Measurements from ENCODE around the gene PLA2G2F.

The PLA2G2F gene

GRCh38 chr1:20199403-20199802 lies 60.3 kb downstream of the PLA2G2F start:
- Mint-ChIP-seq H3K9me3 (no peaks in the 10 kb centered on the region), H3K36me3 (ENCODE audit: insufficient read depth) (no peaks in the 10 kb centered on the region), H3K4me3 (no peak overlapping the region), H3K27ac (peak overlapping the region in 1 of 2 donors; percentile 15), H3K27me3 (peaks cover 29 to 74% of the 10 kb centered on the region in 2 donors), H3K4me1 (ENCODE audit: low read depth in 2 of 2) (peaks cover 4 to 5% of the 10 kb centered on the region in 2 donors)
- ATAC-seq (replicated peaks) (no peak), DNase-seq (no peak)

- Mint-ChIP-seq H3K27ac (no peak overlapping the region), H3K9me3 (no peaks in the 10 kb centered on the region), H3K4me1 (ENCODE audit: low read depth in 2 of 2) (peaks cover 4 to 5% of the 10 kb centered on the region in 2 donors), H3K4me3 (no peak overlapping the region), H3K36me3 (ENCODE audit: insufficient read depth) (no peaks in the 10 kb centered on the region), H3K27me3 (peaks cover 29 to 75% of the 10 kb centered on the region in 2 donors)
- no peak for ATAC-seq (replicated peaks)
- no peak for DNase-seq
These were observed 60.7 kb downstream of the PLA2G2F start for GRCh38 chr1:20199840-20200239.
